DND-41 (cell line): ENCODE results near the gene POLR1G.
"Not testable (repeated sequence)": the region's sequence is repeated elsewhere in the genome, so short reads cannot be mapped to it uniquely, and the experiment has no call there.

ENCODE experiments used
- ATAC-seq: fragments of 200-7000 bp; cut with Tn5 transposase; 3 replicates; pipeline ENCODE4 v1.9.1; 2021; ENCODE audit warnings: low read depth; ENCODE audit not compliant: insufficient read depth
- DNase-seq: peaks from one replicate; pipeline ENCODE4 v3.0.0-alpha.2; 2020
- H2AFZ ChIP-seq: 2 replicates; pipeline ENCODE4 v1.6.0; 2012; ENCODE audit warnings: low read depth, low read length
- H3K27ac ChIP-seq: 2 replicates; pipeline ENCODE4 v1.5.1; 2012; ENCODE audit warnings: low read length, inconsistent platforms
- H3K27me3 ChIP-seq: fragments of 200-600 bp; sonication (generic); 2 replicates; pipeline ENCODE4 v1.6.0; 2012; ENCODE audit warnings: low read length, mild to moderate bottlenecking, inconsistent platforms; ENCODE audit not compliant: insufficient read depth, poor library complexity
- H3K36me3 ChIP-seq: 2 replicates; pipeline ENCODE4 v1.5.1; 2012; ENCODE audit warnings: low read length, inconsistent platforms; ENCODE audit not compliant: insufficient read depth
- H3K4me1 ChIP-seq: 2 replicates; pipeline ENCODE4 v1.5.1; 2012; ENCODE audit warnings: mild to moderate bottlenecking, low read length; ENCODE audit not compliant: insufficient read depth
- H3K4me2 ChIP-seq: 2 replicates; pipeline ENCODE4 v1.6.0; 2012; ENCODE audit warnings: mild to moderate bottlenecking, moderate library complexity, low read length, inconsistent platforms; ENCODE audit not compliant: insufficient read depth
- H3K4me3 ChIP-seq, 2 experiments: fragments of 200-600 bp in 1 of 2; shearing (Covaris generic) in 1 of 2; 2 replicates each; pipeline ENCODE4 v1.5.1; 2012 to 2016; ENCODE audit warnings: inconsistent platforms in 2 of 2, low read length in 2 of 2, mild to moderate bottlenecking in 2 of 2, low read depth in 1 of 2, moderate library complexity in 1 of 2
- H3K79me2 ChIP-seq: 2 replicates; pipeline ENCODE4 v1.6.0; 2012; ENCODE audit warnings: low read length, inconsistent platforms; ENCODE audit not compliant: insufficient read depth
- H3K9ac ChIP-seq: 2 replicates; pipeline ENCODE4 v1.6.0; 2012; ENCODE audit warnings: low read depth, mild to moderate bottlenecking, inconsistent platforms, low read length, moderate library complexity
- H3K9me3 ChIP-seq: 2 replicates; pipeline ENCODE4 v1.5.1; 2012; ENCODE audit warnings: low read length, moderate library complexity, mild to moderate bottlenecking, inconsistent platforms; ENCODE audit not compliant: insufficient read depth, severe bottlenecking
- H4K20me1 ChIP-seq: 2 replicates; pipeline ENCODE4 v1.6.0; 2012; ENCODE audit warnings: low read length; ENCODE audit not compliant: insufficient read depth
- CTCF ChIP-seq: IDR thresholded peaks from 2 replicates; pipeline ENCODE4 v1.5.1; 2012; ENCODE audit warnings: borderline replicate concordance, low read length, moderate library complexity, mild to moderate bottlenecking; ENCODE audit not compliant: poor library complexity, severe bottlenecking; ENCODE audit errors: extremely low read depth
- EZH2 ChIP-seq: IDR thresholded peaks from 3 replicates; pipeline ENCODE4 v1.6.1; 2012; ENCODE audit warnings: borderline replicate concordance, low read depth, mild to moderate bottlenecking, moderate library complexity, low read length, inconsistent platforms; ENCODE audit not compliant: severe bottlenecking

The POLR1G gene

GRCh38 chr19:45424191-45425058 lies 18.0 kb downstream of the POLR1G start:
- Histone ChIP-seq H3K4me3 (peak overlapping the region in 1 of 2 experiments; percentile 76; a peak in 3 of 4 replicates), H3K4me2 (peak overlapping the region; percentile 96), H3K9me3 (no peaks in the 10 kb centered on the region), H3K27me3 (peaks cover 8% of the 10 kb centered on the region), H3K27ac (peak overlapping the region; percentile 64), H2AFZ (peak overlapping the region; percentile 89), H3K79me2 (peaks cover 11% of the 10 kb centered on the region), H3K36me3 (peaks cover 11% of the 10 kb centered on the region), H3K9ac (peak overlapping the region; percentile 66), H4K20me1 (no peaks in the 10 kb centered on the region), H3K4me1 (peaks cover 32% of the 10 kb centered on the region)
- ATAC-seq (no peak), DNase-seq (no peak)
- no peak for TF ChIP-seq CTCF
- TF ChIP-seq EZH2, result no peak

DNA sequence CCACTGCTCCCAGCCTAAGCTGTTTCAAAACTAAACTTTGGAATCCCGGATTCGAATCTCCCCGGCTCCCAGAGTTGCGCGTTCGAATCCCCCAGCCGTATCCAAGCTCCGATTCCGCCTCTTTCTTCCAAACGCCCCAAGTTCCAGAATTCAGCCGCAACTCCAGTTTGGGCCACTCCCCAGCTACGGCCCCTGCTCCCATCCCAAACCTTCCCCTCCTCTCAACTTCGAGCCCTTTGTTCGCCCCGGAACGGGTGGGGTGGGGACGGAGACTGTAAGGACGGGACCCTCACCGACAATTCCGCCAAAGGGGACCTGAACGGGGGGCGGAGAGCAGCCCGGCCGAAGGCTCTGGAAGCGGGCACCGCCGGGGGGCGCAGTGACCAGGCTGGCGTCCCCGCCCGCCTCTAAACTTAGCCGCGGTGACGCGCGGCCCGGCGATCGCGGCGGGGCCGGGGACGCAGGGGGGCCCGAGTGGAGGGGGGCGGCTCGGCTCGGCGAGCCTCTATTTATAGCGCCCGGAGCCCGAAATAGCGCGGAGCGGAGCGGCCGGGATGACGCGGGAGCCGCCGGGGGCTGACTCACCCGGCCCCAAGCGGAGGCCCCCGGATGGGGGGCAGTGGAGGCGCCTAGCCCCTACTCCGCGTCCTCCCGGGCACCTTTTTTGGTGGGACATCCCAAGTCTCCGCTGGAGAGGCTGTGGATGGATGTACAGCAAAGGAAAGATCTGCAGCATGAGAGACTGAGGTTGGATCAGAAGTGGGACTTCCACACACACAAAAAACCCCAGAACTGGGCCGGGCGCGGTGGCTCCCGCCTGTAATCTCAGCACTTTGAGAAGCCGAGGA lies 22.2 kb downstream of the POLR1G start:
- H3K27ac ChIP-seq, result no peak overlapping the region
- no peaks in the 10 kb centered on the region for H4K20me1 ChIP-seq

DNA sequence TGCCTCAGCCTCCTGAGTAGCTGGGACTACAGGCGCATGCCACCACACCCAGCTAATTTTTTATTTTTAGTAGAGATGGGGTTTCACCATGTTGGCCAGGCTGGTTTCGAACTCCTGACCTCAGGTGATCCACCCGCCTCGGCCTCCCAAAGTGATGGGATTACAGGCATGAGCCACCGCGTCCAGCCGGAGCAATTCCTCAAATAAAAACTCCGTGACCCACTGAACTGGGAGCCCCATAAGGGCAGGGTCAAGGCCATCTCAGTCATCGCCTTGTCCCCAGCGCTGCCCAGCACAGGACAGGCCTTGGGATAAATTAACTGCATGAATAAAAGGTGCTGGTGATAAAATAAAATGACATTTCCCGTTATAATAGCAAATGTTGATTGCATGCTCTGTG lies 23.5 kb downstream of the POLR1G start:
- not testable (repeated sequence) for H3K4me3 ChIP-seq, DNase-seq, H3K4me2 ChIP-seq, H3K9ac ChIP-seq, H4K20me1 ChIP-seq, H3K9me3 ChIP-seq, H3K4me1 ChIP-seq, H3K36me3 ChIP-seq, H3K79me2 ChIP-seq, H2AFZ ChIP-seq, H3K27me3 ChIP-seq, ATAC-seq, H3K27ac ChIP-seq

More for the DNA sequence above, 22.2 kb downstream of the POLR1G start:
- DNase-seq, result no peak
- Histone ChIP-seq H3K4me1 (peaks cover 13% of the 10 kb centered on the region), H3K27me3 (peaks cover 10% of the 10 kb centered on the region), H3K9ac (no peak overlapping the region), H3K36me3 (no peaks in the 10 kb centered on the region), H2AFZ (no peak overlapping the region), H3K9me3 (no peaks in the 10 kb centered on the region), H3K79me2 (no peaks in the 10 kb centered on the region), H3K4me2 (no peak overlapping the region), H3K4me3 (no peak overlapping the region)
- no peak for ATAC-seq
- TF ChIP-seq EZH2, result no peak
- no peak for TF ChIP-seq CTCF

DNA sequence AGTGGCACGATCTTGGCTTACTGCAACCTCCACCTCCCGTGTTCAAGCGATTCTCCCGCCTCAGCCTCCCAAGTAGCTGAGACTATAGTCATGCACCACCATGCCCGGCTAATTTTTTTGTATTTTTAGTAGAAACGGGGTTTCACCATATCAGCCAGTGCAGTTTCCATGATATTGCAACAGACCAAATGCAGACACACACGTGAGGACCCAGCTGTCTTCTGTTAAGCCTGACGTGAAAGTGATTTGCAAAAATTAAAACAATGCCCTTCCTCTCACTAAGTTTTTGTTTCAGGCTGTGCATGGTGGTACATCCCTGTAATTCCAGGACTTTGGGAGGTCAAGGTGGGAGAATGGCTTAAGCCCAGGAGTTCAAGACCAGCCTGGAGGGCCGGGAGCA lies 24.6 kb downstream of the POLR1G start:
- not testable (repeated sequence) for H3K9me3 ChIP-seq, H3K4me1 ChIP-seq, H3K4me2 ChIP-seq, H3K27me3 ChIP-seq, H4K20me1 ChIP-seq, H3K36me3 ChIP-seq, H3K9ac ChIP-seq, H2AFZ ChIP-seq, H3K79me2 ChIP-seq, ATAC-seq, DNase-seq, H3K4me3 ChIP-seq, H3K27ac ChIP-seq

- H3K36me3 ChIP-seq, H3K79me2 ChIP-seq, H3K9ac ChIP-seq, H4K20me1 ChIP-seq, H3K27ac ChIP-seq, H3K4me3 ChIP-seq, H3K9me3 ChIP-seq, H2AFZ ChIP-seq, H3K4me1 ChIP-seq, H3K27me3 ChIP-seq, ATAC-seq, H3K4me2 ChIP-seq, DNase-seq: not testable (repeated sequence)
These were observed 26.1 kb downstream of the POLR1G start for GRCh38 chr19:45432543-45432942.
